ENCODE results near the gene ELOA. TPM values are rescaled to one million over a fixed set of nuclear protein-coding genes. Genes with fewer than 3 reads are reported as not detected.
A peak's percentile ranks its signal among the peaks of the same experiment; 100 is the strongest.

Gene ELOA
- total and polyA plus RNA-seq, 2 of the 13 experiments (the other 11 are each of a cell fraction or from before 2014, with no cell fraction given), result 14.2 to 28.5 TPM

DNA sequence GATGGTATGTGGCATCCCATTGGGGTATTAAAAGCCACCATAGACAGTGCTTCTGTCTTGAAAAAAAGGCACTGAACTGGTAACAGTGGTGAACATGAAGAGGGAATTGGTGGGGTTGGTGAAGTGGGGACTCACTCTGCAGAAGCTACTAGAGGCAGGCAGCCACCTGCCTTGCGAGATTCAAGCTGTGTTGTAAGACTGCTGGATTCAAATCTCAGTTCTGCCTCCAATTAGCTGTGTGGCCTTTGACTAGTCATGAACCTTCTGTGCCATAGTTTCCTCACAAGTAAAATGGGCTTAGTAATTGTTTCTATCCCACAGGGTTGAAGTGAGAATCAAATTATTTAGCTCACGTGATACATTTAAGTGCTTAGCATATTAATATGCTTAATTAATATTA, 16.6 kb upstream of the ELOA start:
- in situ Hi-C loops (cut with HindIII; ENCODE audit: extremely low pct_ligation_motif_present, low pct_unique_long_range_greater_than_20kb), result no loop called here

DNA sequence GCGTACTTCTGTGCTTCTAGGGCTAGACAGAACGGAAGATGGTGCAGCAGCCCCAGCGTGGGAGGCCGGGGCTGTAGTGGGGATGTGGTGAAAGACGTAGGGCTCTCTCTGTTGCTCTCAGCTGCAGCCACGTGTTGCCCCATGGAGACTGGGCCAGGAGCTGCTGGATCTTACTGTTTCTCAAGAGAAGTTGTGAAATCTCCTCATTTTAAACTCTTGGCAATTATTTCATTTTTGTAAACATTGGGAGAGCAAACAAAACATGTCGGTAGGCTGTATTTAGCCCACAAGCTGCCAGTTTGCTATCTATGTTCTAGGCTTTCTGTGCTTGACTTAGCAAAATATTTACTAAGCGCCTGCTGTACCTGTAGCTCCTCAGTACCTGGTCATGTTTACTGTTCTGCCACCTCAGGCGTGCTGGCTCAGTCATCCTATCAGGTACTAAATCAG, 15.9 kb upstream of the ELOA start:
- peak overlapping the region in 1 of 3 experiments; percentile 24; a peak in 2 of 6 replicates for H3K4me3 ChIP-seq (replicated peaks in 1 of 3; ENCODE audit: insufficient read depth in 1 of 3, low read depth in 2 of 3, low read length in 3 of 3)
- WGBS (ENCODE audit: low lambda C conversion rate), result 7% methylated on average over 9 of the region's 9 CpGs
- peaks cover 3% of the 10 kb centered on the region for H3K79me2 ChIP-seq (ENCODE audit: insufficient read depth, low read length)
- ATAC-seq (peak; percentile 89), DNase-seq (ENCODE audit: low spot score) (peak; percentile 78), FAIRE-seq (peak; percentile 90)
- intact Hi-C loops (cut with micrococcal nuclease; ENCODE audit: unreplicated experiment), result no loop called here
- H3K9ac ChIP-seq (ENCODE audit: insufficient read depth, low read depth, low read length), result peak overlapping the region; percentile 20; the same call in 1 of the 2 replicates
- no peak overlapping the region for H2AFZ ChIP-seq (ENCODE audit: low read length)
- H3K27me3 ChIP-seq (ENCODE audit: control insufficient read depth in 1 of 2, insufficient read depth in 2 of 2, low read length in 2 of 2), result no peaks in the 10 kb centered on the region
- no TSS peak for BruUV-seq (replicated peaks)
- POLR2A ChIA-PET, result interaction anchor here (0.8 to 3.3 kb wide), 5 partner anchors 16 to 97 kb away, joined by 3 to 21 read pairs (median 8); partner anchors contain the start of genes ELOA, HMGCL, PITHD1 and RPL11
- H3K9me3 ChIP-seq (ENCODE audit: low read length), result no peaks in the 10 kb centered on the region
- peak overlapping the region; percentile 63 for H3K4me2 ChIP-seq (ENCODE audit: low read depth, low read length)
- no peaks in the 10 kb centered on the region for H3K36me3 ChIP-seq (replicated peaks in 1 of 2; ENCODE audit: control insufficient read depth in 1 of 2, insufficient read depth in 2 of 2, low read length in 2 of 2)
- H4K20me1 ChIP-seq (ENCODE audit: insufficient read depth, low read length), result no peaks in the 10 kb centered on the region
- in situ Hi-C loops (cut with HindIII; ENCODE audit: extremely low pct_ligation_motif_present, low pct_unique_long_range_greater_than_20kb), result no loop called here
- peak overlapping the region; percentile 54 for H3K27ac ChIP-seq (ENCODE audit: extremely low read length, insufficient read depth, low read length)
- H3K4me1 ChIP-seq (ENCODE audit: insufficient read depth, low read length), result peaks cover 38% of the 10 kb centered on the region
- CTCF ChIA-PET (ENCODE audit: low intra/inter-chr PET ratio, low total read pairs), result no interaction called here
- TF ChIP-seq, protein P1, sequence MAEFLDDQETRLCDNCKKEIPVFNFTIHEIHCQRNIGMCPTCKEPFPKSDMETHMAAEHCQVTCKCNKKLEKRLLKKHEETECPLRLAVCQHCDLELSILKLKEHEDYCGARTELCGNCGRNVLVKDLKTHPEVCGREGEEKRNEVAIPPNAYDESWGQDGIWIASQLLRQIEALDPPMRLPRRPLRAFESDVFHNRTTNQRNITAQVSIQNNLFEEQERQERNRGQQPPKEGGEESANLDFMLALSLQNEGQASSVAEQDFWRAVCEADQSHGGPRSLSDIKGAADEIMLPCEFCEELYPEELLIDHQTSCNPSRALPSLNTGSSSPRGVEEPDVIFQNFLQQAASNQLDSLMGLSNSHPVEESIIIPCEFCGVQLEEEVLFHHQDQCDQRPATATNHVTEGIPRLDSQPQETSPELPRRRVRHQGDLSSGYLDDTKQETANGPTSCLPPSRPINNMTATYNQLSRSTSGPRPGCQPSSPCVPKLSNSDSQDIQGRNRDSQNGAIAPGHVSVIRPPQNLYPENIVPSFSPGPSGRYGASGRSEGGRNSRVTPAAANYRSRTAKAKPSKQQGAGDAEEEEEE (CRISPR knock-in tag; IDR thresholded peaks at IDR 0.05; ENCODE audit: borderline replicate concordance), result no peak
- TF ChIP-seq CREB1 (IDR thresholded peaks at IDR 0.05), result no peak
- peak; percentile 59 for TF ChIP-seq CREB1 (CRISPR knock-in tag; IDR thresholded peaks at IDR 0.05)
- TF ChIP-seq, protein P2, sequence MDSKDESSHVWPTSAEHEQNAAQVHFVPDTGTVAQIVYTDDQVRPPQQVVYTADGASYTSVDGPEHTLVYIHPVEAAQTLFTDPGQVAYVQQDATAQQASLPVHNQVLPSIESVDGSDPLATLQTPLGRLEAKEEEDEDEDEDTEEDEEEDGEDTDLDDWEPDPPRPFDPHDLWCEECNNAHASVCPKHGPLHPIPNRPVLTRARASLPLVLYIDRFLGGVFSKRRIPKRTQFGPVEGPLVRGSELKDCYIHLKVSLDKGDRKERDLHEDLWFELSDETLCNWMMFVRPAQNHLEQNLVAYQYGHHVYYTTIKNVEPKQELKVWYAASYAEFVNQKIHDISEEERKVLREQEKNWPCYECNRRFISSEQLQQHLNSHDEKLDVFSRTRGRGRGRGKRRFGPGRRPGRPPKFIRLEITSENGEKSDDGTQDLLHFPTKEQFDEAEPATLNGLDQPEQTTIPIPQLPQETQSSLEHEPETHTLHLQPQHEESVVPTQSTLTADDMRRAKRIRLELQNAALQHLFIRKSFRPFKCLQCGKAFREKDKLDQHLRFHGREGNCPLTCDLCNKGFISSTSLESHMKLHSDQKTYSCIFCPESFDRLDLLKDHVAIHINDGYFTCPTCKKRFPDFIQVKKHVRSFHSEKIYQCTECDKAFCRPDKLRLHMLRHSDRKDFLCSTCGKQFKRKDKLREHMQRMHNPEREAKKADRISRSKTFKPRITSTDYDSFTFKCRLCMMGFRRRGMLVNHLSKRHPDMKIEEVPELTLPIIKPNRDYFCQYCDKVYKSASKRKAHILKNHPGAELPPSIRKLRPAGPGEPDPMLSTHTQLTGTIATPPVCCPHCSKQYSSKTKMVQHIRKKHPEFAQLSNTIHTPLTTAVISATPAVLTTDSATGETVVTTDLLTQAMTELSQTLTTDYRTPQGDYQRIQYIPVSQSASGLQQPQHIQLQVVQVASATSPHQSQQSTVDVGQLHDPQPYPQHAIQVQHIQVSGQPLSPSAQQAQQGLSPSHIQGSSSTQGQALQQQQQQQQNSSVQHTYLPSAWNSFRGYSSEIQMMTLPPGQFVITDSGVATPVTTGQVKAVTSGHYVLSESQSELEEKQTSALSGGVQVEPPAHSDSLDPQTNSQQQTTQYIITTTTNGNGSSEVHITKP (CRISPR knock-in tag; IDR thresholded peaks at IDR 0.05; ENCODE audit: low read depth), result no peak
- TF ChIP-seq POLR2A (IDR thresholded peaks at IDR 0.05; ENCODE audit: insufficient read depth in 1 of 2, low read depth in 2 of 2, low read length in 2 of 2), result no peak
- no peak for TF ChIP-seq NPAS2 (CRISPR knock-in tag; IDR thresholded peaks at IDR 0.05; ENCODE audit: borderline replicate concordance)

More for the DNA sequence above, 16.6 kb upstream of the ELOA start:
- FAIRE-seq, result no peak
- peaks cover 3% of the 10 kb centered on the region for H3K79me2 ChIP-seq (ENCODE audit: insufficient read depth, low read length)
- ChIA-PET CTCF (ENCODE audit: low intra/inter-chr PET ratio, low total read pairs) (no interaction called here), POLR2A (interaction anchor here (1.3 to 3.3 kb wide), 4 partner anchors 17 to 69 kb away, joined by 3 to 21 read pairs (median 13); partner anchors contain the start of genes ELOA, PITHD1 and RPL11)
- intact Hi-C loops (cut with micrococcal nuclease; ENCODE audit: unreplicated experiment), result no loop called here
- H3K9me3 ChIP-seq (ENCODE audit: low read length), result no peaks in the 10 kb centered on the region
- no peaks in the 10 kb centered on the region for H3K27me3 ChIP-seq (ENCODE audit: control insufficient read depth in 1 of 2, insufficient read depth in 2 of 2, low read length in 2 of 2)
- TF ChIP-seq MIXL1 (CRISPR knock-in tag; IDR thresholded peaks at IDR 0.05) (no peak), ZZZ3 (CRISPR knock-in tag; IDR thresholded peaks at IDR 0.05; ENCODE audit: borderline replicate concordance) (no peak), FIP1L1 (IDR thresholded peaks at IDR 0.05; ENCODE audit: borderline replicate concordance, insufficient read depth, low read depth, low read length) (no peak), FOSL1 (CRISPR knock-in tag; IDR thresholded peaks at IDR 0.05; ENCODE audit: borderline replicate concordance) (no peak), DR1 (CRISPR knock-in tag; IDR thresholded peaks at IDR 0.05) (no peak)
- peaks cover 32% of the 10 kb centered on the region for H3K4me1 ChIP-seq (ENCODE audit: insufficient read depth, low read length)
- no peak overlapping the region for H2AFZ ChIP-seq (ENCODE audit: low read length)
- BruUV-seq (replicated peaks), result no TSS peak
- H4K20me1 ChIP-seq (ENCODE audit: insufficient read depth, low read length), result no peaks in the 10 kb centered on the region
- 95% methylated on average over 2 of the region's 2 CpGs for WGBS (ENCODE audit: low lambda C conversion rate)
- H3K4me3 ChIP-seq (replicated peaks in 1 of 3; ENCODE audit: insufficient read depth in 1 of 3, low read depth in 2 of 3, low read length in 3 of 3), result no peak overlapping the region
- no peak overlapping the region for H3K9ac ChIP-seq (ENCODE audit: insufficient read depth, low read depth, low read length)
- no peak overlapping the region for H3K27ac ChIP-seq (ENCODE audit: extremely low read length, insufficient read depth, low read length)
- ATAC-seq, result no peak
- H3K36me3 ChIP-seq (replicated peaks in 1 of 2; ENCODE audit: control insufficient read depth in 1 of 2, insufficient read depth in 2 of 2, low read length in 2 of 2), result no peaks in the 10 kb centered on the region
- no peak for DNase-seq (ENCODE audit: low spot score)
- H3K4me2 ChIP-seq (ENCODE audit: low read depth, low read length), result peak overlapping the region; percentile 63; the same call in 1 of the 2 replicates
